ENCODE measurements around the gene MAGEC3.

Gene MAGEC3, protein sequence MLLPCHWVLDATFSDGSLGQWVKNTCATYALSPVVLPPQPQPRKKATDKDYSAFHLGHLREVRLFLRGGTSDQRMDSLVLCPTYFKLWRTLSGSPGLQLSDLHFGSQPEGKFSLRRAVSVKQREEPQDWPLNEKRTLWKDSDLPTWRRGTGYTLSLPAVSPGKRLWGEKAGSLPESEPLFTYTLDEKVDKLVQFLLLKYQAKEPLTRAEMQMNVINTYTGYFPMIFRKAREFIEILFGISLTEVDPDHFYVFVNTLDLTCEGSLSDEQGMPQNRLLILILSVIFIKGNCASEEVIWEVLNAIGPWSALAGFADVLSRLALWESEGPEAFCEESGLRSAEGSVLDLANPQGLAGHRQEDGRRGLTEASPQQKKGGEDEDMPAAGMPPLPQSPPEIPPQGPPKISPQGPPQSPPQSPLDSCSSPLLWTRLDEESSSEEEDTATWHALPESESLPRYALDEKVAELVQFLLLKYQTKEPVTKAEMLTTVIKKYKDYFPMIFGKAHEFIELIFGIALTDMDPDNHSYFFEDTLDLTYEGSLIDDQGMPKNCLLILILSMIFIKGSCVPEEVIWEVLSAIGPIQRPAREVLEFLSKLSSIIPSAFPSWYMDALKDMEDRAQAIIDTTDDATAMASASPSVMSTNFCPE

DNA sequence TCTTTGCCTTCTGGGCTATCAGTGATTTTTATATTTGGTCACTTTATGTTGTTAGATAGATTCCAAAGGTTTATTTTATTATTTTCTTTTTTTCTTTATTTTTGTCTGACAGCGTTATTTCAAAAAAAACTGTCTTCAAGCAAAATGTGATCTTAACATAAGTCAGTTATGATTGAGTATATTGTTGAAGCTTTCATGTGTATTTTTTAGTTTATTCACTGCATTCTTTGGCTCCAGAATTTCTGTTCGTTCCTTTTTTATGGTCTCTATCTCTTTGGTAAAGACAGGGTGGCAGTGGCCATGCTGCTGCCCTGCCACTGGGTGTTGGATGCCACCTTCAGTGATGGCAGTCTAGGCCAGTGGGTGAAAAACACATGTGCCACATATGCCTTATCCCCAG is at the start of gene MAGEC3:
Gene MAGEC3, plus strand, starts transcription at position 301 of the 400 bp plus-strand sequence. Its CDS starts 0 bp downstream, at position 301.
- no peak for DNase-seq (ENCODE audit: low spot score)
- TF ChIP-seq, protein P1, sequence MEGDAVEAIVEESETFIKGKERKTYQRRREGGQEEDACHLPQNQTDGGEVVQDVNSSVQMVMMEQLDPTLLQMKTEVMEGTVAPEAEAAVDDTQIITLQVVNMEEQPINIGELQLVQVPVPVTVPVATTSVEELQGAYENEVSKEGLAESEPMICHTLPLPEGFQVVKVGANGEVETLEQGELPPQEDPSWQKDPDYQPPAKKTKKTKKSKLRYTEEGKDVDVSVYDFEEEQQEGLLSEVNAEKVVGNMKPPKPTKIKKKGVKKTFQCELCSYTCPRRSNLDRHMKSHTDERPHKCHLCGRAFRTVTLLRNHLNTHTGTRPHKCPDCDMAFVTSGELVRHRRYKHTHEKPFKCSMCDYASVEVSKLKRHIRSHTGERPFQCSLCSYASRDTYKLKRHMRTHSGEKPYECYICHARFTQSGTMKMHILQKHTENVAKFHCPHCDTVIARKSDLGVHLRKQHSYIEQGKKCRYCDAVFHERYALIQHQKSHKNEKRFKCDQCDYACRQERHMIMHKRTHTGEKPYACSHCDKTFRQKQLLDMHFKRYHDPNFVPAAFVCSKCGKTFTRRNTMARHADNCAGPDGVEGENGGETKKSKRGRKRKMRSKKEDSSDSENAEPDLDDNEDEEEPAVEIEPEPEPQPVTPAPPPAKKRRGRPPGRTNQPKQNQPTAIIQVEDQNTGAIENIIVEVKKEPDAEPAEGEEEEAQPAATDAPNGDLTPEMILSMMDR (IDR thresholded peaks at IDR 0.05; ENCODE audit: extremely low read depth, insufficient read depth, missing control alignments), result no peak
- in situ Hi-C loops (cut with MboI; ENCODE audit: low pct_unique_long_range_greater_than_20kb, low sequenced_read_pairs, unreplicated experiment), result no loop called here

DNA sequence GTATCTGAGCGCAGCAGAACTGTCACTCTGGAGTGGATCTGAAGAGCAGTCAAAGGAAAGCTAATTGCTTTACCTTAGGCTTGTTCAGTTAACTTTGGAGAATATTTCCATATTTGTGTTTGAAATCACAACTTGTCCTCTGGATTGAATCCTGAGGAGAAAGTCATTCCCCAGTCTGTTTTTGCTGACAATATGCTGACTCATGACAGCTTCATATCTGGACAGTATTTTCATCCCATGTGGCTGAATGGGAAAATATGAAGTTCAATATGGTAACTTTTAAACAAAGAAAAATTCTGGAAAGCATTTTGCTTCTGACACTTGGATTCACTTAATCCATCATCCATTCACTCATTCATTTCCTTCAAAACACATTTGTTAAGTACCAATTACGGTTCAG is 46.3 kb upstream of the MAGEC3 start:
- DNase-seq (ENCODE audit: low spot score), result no peak
- in situ Hi-C loops (cut with MboI; ENCODE audit: low pct_unique_long_range_greater_than_20kb, low sequenced_read_pairs, unreplicated experiment), result no loop called here
- TF ChIP-seq, protein P1 (IDR thresholded peaks at IDR 0.05; ENCODE audit: extremely low read depth, insufficient read depth, missing control alignments), result no peak

DNA sequence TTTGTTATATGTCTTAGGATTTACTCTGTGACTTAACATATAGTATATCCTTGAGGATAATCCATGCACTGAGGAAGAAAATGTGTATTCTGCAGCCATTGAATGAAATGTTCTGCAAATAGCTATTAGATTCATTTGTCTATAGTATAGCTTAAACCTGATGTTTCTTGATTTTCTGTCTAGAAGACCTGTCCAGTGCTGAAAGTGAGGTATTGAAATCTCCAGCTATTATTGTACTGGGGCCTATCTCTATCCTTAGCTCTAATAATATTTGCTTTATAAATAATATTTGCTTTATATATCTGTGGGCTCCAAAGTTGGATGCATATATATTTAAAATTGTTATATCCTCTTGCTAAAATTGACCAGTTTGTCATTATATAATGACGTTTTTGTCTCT is 26.7 kb upstream of the MAGEC3 start:
- no peak for DNase-seq (ENCODE audit: low spot score)
- TF ChIP-seq, protein P1 (IDR thresholded peaks at IDR 0.05; ENCODE audit: extremely low read depth, insufficient read depth, missing control alignments), result no peak
- in situ Hi-C loops (cut with MboI; ENCODE audit: low pct_unique_long_range_greater_than_20kb, low sequenced_read_pairs, unreplicated experiment), result no loop called here

DNA sequence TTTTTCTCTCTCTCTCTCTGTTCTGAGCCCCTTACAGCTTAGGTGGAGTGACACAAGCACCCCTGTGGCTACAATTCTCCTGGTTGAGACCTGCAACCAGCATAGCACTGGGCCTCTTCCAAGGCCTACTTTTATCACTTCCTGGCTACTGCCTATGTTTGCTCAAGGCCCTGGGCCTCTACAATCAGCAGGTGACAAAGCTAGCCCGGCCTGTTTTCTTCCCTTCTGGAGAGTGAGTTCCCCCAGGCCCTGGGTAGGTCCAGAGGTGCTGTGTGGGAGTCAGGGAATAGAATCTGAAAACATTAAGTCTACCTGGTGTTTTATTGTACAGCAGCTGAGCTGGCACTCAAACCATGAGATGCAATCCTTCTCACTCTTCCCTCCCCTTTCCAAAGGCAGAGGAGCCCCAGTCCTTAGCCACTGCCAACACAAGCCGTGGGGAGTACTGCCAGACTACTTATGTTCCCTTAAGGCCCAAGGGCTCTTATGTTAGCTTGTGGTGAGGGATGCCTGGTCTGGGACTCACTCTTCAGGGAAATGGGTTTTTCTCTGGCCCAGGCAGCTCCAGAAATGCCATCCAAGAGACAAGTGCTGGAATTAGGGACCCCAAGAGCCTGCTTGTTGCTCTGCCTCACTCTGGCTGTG is 23.8 kb upstream of the MAGEC3 start:
- DNase-seq (ENCODE audit: low spot score), result no peak
- in situ Hi-C loops (cut with MboI; ENCODE audit: low pct_unique_long_range_greater_than_20kb, low sequenced_read_pairs, unreplicated experiment), result no loop called here
- TF ChIP-seq, protein P1 (IDR thresholded peaks at IDR 0.05; ENCODE audit: extremely low read depth, insufficient read depth, missing control alignments), result no peak

DNA sequence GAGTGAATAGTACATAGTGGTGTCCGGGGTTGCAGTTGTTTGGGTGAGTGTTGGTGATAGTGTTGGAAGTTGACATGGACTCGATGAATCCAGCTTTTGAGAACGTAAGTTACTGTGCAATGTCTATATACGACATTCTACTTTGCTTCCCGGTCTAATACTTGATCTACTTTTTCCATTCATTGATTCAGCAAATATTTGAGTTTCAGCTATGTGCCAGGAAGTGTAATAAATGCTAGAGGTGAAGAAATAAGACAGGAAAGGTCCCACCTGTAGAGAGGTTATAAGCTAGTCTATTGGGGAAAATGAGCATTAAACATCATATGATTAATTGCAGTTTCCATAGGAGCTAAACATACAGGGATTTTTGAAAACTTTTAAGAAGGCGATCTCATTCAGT is 22.2 kb upstream of the MAGEC3 start:
- TF ChIP-seq, protein P1 (IDR thresholded peaks at IDR 0.05; ENCODE audit: extremely low read depth, insufficient read depth, missing control alignments), result no peak
- DNase-seq (ENCODE audit: low spot score), result no peak
- in situ Hi-C loops (cut with MboI; ENCODE audit: low pct_unique_long_range_greater_than_20kb, low sequenced_read_pairs, unreplicated experiment), result no loop called here

DNA sequence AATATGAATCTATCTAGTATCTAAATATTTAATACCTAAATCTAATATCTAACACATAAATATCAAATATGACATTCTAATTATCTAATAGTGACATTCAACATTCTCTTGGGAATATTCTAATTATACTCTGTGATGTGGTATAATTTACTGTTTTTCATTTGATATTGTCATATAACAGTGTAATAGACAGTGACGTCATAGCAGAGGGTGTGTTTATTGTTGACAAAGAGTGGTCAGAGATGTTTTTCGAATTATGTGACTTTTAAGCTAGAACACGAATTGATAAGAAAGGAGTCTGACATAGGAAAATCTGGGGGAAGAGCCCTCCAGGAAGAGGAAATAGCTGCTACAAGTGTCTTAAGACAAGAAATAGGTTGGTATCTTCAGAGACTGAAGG is 5.9 kb upstream of the MAGEC3 start:
- in situ Hi-C loops (cut with MboI; ENCODE audit: low pct_unique_long_range_greater_than_20kb, low sequenced_read_pairs, unreplicated experiment), result no loop called here
- no peak for DNase-seq (ENCODE audit: low spot score)
- TF ChIP-seq, protein P1 (IDR thresholded peaks at IDR 0.05; ENCODE audit: extremely low read depth, insufficient read depth, missing control alignments), result no peak

All from GM13977 (cell line).